ENCODE results near the gene NUDT8.

NUDT8 gene

DNA sequence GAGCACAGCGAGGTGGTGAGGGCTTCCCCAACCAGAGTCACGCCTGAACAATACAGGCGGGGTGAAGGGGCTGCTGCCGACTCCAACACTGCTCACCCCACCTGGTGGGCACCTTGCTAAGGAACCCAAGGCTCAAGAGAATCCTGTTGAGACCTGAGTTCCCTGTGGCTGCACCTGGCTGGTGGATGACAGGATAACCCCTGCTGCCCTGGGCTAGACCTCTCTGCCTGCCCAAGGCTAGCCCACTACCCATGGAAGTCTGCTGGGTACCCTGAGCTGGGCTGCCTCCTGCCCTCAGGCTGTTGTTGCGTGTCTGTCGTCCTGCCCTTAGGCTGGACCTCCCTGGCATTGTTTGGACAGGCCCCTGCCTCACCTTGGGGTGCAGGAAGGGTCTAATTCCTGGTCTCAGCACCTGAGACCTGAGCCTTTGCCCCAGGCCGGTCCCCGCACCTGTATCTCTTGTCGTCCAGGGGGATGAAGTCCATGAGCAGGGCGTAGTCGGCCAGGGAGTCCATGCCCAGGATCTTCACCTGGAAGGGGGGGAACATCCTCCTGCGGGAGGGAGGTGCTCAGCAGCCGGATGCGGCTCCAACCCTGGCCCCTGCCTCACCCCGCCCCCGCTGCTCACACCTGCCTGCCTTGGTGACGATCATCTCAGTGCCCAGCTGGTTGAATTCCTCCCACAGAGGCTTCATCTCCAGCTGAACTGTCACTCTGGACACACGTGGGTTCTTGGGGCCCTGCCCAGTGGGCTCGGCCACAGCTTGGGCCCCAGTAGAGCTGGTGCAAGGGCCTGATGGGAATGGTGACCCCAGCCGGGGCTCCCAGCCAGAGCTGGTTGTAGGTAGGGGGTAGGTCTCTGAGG lies 4.9 kb upstream of the NUDT8 start:
- no peak for DNase-seq (ENCODE audit: low read depth in 2 of 2)
- H3K4me3 ChIP-seq (replicated peaks in 1 of 2; ENCODE audit: low read depth in 2 of 2, low read length in 2 of 2) = no peak overlapping the region
- TF ChIP-seq, protein P1, sequence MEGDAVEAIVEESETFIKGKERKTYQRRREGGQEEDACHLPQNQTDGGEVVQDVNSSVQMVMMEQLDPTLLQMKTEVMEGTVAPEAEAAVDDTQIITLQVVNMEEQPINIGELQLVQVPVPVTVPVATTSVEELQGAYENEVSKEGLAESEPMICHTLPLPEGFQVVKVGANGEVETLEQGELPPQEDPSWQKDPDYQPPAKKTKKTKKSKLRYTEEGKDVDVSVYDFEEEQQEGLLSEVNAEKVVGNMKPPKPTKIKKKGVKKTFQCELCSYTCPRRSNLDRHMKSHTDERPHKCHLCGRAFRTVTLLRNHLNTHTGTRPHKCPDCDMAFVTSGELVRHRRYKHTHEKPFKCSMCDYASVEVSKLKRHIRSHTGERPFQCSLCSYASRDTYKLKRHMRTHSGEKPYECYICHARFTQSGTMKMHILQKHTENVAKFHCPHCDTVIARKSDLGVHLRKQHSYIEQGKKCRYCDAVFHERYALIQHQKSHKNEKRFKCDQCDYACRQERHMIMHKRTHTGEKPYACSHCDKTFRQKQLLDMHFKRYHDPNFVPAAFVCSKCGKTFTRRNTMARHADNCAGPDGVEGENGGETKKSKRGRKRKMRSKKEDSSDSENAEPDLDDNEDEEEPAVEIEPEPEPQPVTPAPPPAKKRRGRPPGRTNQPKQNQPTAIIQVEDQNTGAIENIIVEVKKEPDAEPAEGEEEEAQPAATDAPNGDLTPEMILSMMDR (IDR thresholded peaks at IDR 0.05; ENCODE audit: low read depth, low read length) = no peak

DNA sequence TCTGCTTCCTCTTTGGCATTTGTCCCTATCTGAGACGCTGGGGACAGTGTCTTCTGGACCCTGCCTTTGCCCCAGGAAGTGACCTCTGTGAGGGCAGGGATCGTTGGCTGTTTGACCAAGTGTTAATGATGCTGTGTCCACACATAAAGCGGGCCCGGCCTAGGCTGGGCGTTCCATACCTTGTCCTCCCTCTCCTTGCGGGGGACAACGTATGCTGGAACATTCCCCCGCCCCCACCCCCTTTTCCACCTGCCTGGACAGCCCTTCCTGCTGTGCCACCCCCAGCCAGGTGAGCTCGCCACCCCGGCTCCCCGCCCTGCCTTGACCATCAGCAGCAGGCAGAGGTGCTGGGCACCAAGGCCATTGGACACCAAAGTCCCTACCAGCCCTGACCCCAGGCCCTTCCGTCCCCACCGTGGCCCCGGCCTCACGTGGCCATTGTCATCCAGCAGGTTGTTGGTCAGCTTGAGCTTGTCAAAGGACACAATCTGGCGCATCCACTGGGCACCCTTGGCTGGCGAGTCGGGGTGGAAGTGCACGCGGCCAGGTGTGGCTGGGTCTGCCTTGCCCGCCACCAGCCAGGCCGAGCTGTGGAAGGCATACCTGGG lies 4.1 kb upstream of the NUDT8 start:
- DNase-seq (ENCODE audit: low read depth in 2 of 2) = no peak
- TF ChIP-seq, protein P1 (IDR thresholded peaks at IDR 0.05; ENCODE audit: low read depth, low read length) = no peak
- H3K4me3 ChIP-seq (replicated peaks in 1 of 2; ENCODE audit: low read depth in 2 of 2, low read length in 2 of 2) = no peak overlapping the region

- TF ChIP-seq, protein P1 (IDR thresholded peaks at IDR 0.05; ENCODE audit: low read depth, low read length) = no peak
- no peak for DNase-seq (ENCODE audit: low read depth in 2 of 2)
- no peak overlapping the region for H3K4me3 ChIP-seq (replicated peaks in 1 of 2; ENCODE audit: low read depth in 2 of 2, low read length in 2 of 2)
Observed at GRCh38 chr11:67632982-67633755, 3.4 kb upstream of the NUDT8 start.

DNA sequence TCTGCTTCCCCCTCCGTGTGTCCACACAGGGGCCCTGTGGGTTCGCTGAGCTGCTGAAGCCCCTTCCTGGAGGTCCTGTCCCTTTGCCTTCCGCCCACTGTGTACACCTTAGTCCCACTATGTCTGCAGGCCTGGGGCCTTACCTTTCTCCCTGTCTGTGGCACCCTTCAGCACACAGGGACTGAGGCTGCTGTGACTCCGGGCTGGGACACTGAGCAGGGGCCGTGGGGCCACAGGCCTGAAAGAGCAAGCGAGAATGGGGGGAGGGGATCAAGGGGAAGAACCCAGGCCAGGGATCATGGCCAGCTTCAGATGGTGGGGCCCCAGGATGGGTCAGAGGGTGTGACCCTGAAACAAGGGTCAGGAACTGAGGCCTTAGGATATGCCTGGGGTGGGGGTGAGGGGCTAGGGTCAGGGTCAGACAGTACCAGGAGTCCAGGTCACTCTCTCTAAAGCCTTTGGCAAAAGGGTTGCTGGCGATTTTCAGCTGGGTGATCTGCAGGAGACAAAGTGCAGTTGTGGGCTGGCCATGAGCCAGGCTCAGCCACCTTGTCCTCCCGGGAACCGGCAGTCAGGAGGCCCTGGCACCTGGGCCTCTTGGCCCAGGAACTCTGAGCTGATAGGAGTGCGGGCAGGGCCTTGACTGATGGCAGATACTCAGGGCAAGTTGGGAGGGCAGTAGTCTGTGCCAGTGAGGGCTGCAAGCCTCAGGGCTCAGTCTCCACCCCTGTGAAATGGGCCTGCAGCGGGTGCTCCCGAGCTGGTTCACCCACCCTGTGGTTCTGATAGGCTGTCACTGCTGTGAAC lies 2.6 kb upstream of the NUDT8 start:
- H3K4me3 ChIP-seq (replicated peaks in 1 of 2; ENCODE audit: low read depth in 2 of 2, low read length in 2 of 2) = no peak overlapping the region
- DNase-seq (ENCODE audit: low read depth in 2 of 2) = no peak
- TF ChIP-seq, protein P1 (IDR thresholded peaks at IDR 0.05; ENCODE audit: low read depth, low read length) = no peak

- no peak for DNase-seq (ENCODE audit: low read depth in 2 of 2)
- TF ChIP-seq, protein P1 (IDR thresholded peaks at IDR 0.05; ENCODE audit: low read depth, low read length) = no peak
- no peak overlapping the region for H3K4me3 ChIP-seq (replicated peaks in 1 of 2; ENCODE audit: low read depth in 2 of 2, low read length in 2 of 2)
Observed at GRCh38 chr11:67631853-67632174, 2.1 kb upstream of the NUDT8 start.

DNA sequence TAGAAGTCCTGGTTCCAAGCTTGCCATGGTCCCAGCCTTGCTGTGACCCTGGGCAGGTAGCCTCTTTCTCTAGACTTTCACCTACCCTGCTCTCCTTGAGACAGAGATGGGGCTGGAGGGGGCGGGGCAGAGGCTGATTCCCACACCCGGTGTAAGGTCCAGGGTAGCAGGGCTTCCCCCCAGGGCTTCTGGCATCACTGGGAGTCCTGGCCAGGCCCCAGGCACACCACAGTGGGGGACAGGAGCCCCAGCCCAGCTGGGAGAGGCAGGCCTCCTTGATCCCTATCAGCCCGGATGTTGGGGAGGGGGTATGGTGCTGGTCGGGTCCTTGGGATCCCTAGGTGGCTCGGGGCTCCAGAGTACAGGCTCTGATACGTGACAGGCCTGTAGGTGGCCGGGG lies 1.7 kb upstream of the NUDT8 start:
- DNase-seq (ENCODE audit: low read depth in 2 of 2) = no peak
- no peak overlapping the region for H3K4me3 ChIP-seq (replicated peaks in 1 of 2; ENCODE audit: low read depth in 2 of 2, low read length in 2 of 2)
- TF ChIP-seq, protein P1 (IDR thresholded peaks at IDR 0.05; ENCODE audit: low read depth, low read length) = no peak
